Measurements from ENCODE around the gene CCL28.

The CCL28 gene

GRCh38 chr5:43422143-43422542, 10.0 kb upstream of the CCL28 start:
- Histone ChIP-seq H3K36me3 (ENCODE audit: control insufficient read depth, insufficient read depth, low read length) (no peaks in the 10 kb centered on the region), H3K27me3 (replicated peaks; ENCODE audit: control insufficient read depth, insufficient read depth, low read length) (no peaks in the 10 kb centered on the region), H3K4me3 (replicated peaks; ENCODE audit: low read depth, low read length) (no peak overlapping the region)
- DNase-seq (ENCODE audit: extremely low read depth, insufficient read length): no peak
- no peak for TF ChIP-seq CTCF (IDR thresholded peaks at IDR 0.05; ENCODE audit: insufficient read depth, low read length, poor library complexity, severe bottlenecking)

- H3K4me3 ChIP-seq (replicated peaks; ENCODE audit: low read depth, low read length): no peak overlapping the region
- DNase-seq (ENCODE audit: extremely low read depth, insufficient read length): no peak
- no peak for TF ChIP-seq CTCF (IDR thresholded peaks at IDR 0.05; ENCODE audit: insufficient read depth, low read length, poor library complexity, severe bottlenecking)
- no peaks in the 10 kb centered on the region for H3K27me3 ChIP-seq (replicated peaks; ENCODE audit: control insufficient read depth, insufficient read depth, low read length)
- H3K36me3 ChIP-seq (ENCODE audit: control insufficient read depth, insufficient read depth, low read length): no peaks in the 10 kb centered on the region
These were observed 9.4 kb upstream of the CCL28 start for GRCh38 chr5:43421450-43422133.

- Histone ChIP-seq H3K36me3 (ENCODE audit: control insufficient read depth, insufficient read depth, low read length) (no peaks in the 10 kb centered on the region), H3K4me3 (replicated peaks; ENCODE audit: low read depth, low read length) (no peak overlapping the region), H3K27me3 (replicated peaks; ENCODE audit: control insufficient read depth, insufficient read depth, low read length) (no peaks in the 10 kb centered on the region)
- no peak for TF ChIP-seq CTCF (IDR thresholded peaks at IDR 0.05; ENCODE audit: insufficient read depth, low read length, poor library complexity, severe bottlenecking)
- DNase-seq (ENCODE audit: extremely low read depth, insufficient read length): no peak
These were observed 8.1 kb upstream of the CCL28 start for GRCh38 chr5:43420241-43420640.

GRCh38 chr5:43418561-43418960, 6.4 kb upstream of the CCL28 start:
- no peak overlapping the region for H3K4me3 ChIP-seq (replicated peaks; ENCODE audit: low read depth, low read length)
- H3K27me3 ChIP-seq (replicated peaks; ENCODE audit: control insufficient read depth, insufficient read depth, low read length): no peaks in the 10 kb centered on the region
- no peaks in the 10 kb centered on the region for H3K36me3 ChIP-seq (ENCODE audit: control insufficient read depth, insufficient read depth, low read length)
- DNase-seq (ENCODE audit: extremely low read depth, insufficient read length): no peak
- TF ChIP-seq CTCF (IDR thresholded peaks at IDR 0.05; ENCODE audit: insufficient read depth, low read length, poor library complexity, severe bottlenecking): no peak

GRCh38 chr5:43416803-43417394, 4.7 kb upstream of the CCL28 start:
- no peak for TF ChIP-seq CTCF (IDR thresholded peaks at IDR 0.05; ENCODE audit: insufficient read depth, low read length, poor library complexity, severe bottlenecking)
- Histone ChIP-seq H3K27me3 (replicated peaks; ENCODE audit: control insufficient read depth, insufficient read depth, low read length) (no peaks in the 10 kb centered on the region), H3K36me3 (ENCODE audit: control insufficient read depth, insufficient read depth, low read length) (no peaks in the 10 kb centered on the region), H3K4me3 (replicated peaks; ENCODE audit: low read depth, low read length) (no peak overlapping the region)
- no peak for DNase-seq (ENCODE audit: extremely low read depth, insufficient read length)
